ENCODE measurements around the gene VILL.
"Not testable (repeated sequence)": the region's sequence is repeated elsewhere in the genome, so short reads cannot be mapped to it uniquely, and the experiment has no call there.

The VILL gene

GRCh38 chr3:37984596-37984995 lies 6.0 kb upstream of the VILL start:
- in situ Hi-C loops (cut with MboI; ENCODE audit: low sequenced_read_pairs), result no loop called here

- in situ Hi-C loops (cut with MboI; ENCODE audit: low sequenced_read_pairs), result no loop called here
Measured at GRCh38 chr3:37985637-37986320, 4.8 kb upstream of the VILL start.

GRCh38 chr3:37986479-37987314 lies 3.9 kb upstream of the VILL start:
- in situ Hi-C loops (cut with MboI; ENCODE audit: low sequenced_read_pairs), result no loop called here

- in situ Hi-C loops (cut with MboI; ENCODE audit: low sequenced_read_pairs), result no loop called here
Measured at GRCh38 chr3:37987315-37987697, 3.3 kb upstream of the VILL start.

- in situ Hi-C loops (cut with MboI; ENCODE audit: low sequenced_read_pairs), result no loop called here
Measured at GRCh38 chr3:37987751-37988179, 2.8 kb upstream of the VILL start.

GRCh38 chr3:37988376-37988775 lies 2.2 kb upstream of the VILL start:
- in situ Hi-C loops (cut with MboI; ENCODE audit: low sequenced_read_pairs), result not testable (repeated sequence)

GRCh38 chr3:37988931-37989525 lies 1.6 kb upstream of the VILL start:
- in situ Hi-C loops (cut with MboI; ENCODE audit: low sequenced_read_pairs), result no loop called here

- in situ Hi-C loops (cut with MboI; ENCODE audit: low sequenced_read_pairs), result no loop called here
Measured at GRCh38 chr3:37989821-37990480, 635 bp upstream of the VILL start.

- in situ Hi-C loops (cut with MboI; ENCODE audit: low sequenced_read_pairs), result no loop called here
Measured at GRCh38 chr3:37991109-37991508, 523 bp downstream of the VILL start.

- in situ Hi-C loops (cut with MboI; ENCODE audit: low sequenced_read_pairs), result no loop called here
Measured at GRCh38 chr3:37991823-37992222, 1.2 kb downstream of the VILL start.

- in situ Hi-C loops (cut with MboI; ENCODE audit: low sequenced_read_pairs), result no loop called here
Measured at GRCh38 chr3:37992271-37993066, 1.9 kb downstream of the VILL start.

GRCh38 chr3:37993067-37993455 lies 2.5 kb downstream of the VILL start:
- in situ Hi-C loops (cut with MboI; ENCODE audit: low sequenced_read_pairs), result no loop called here

GRCh38 chr3:37993460-37993819 lies 2.9 kb downstream of the VILL start:
- in situ Hi-C loops (cut with MboI; ENCODE audit: low sequenced_read_pairs), result no loop called here

- in situ Hi-C loops (cut with MboI; ENCODE audit: low sequenced_read_pairs), result no loop called here
Measured at GRCh38 chr3:37993820-37994638, 3.4 kb downstream of the VILL start.

- in situ Hi-C loops (cut with MboI; ENCODE audit: low sequenced_read_pairs), result no loop called here
Measured at GRCh38 chr3:37994639-37994972, 4.0 kb downstream of the VILL start.

- in situ Hi-C loops (cut with MboI; ENCODE audit: low sequenced_read_pairs), result no loop called here
Measured at GRCh38 chr3:37995652-37996641, 5.4 kb downstream of the VILL start.

- in situ Hi-C loops (cut with MboI; ENCODE audit: low sequenced_read_pairs), result no loop called here
Measured at GRCh38 chr3:37996785-37997301, 6.3 kb downstream of the VILL start.

GRCh38 chr3:37997342-37997741 lies 6.8 kb downstream of the VILL start:
- in situ Hi-C loops (cut with MboI; ENCODE audit: low sequenced_read_pairs), result no loop called here

Data from HL-60/S4 treated with retinoic acid at 250 ng/mL for 4 days and 3 days (cell line).